Hindlimb muscle (tissue), 1 donor: ENCODE measurements around the gene TFIP11. TPM values are rescaled to one million over a fixed set of nuclear protein-coding genes. Genes with fewer than 3 reads are reported as not detected.
"Not testable (repeated sequence)": the region's sequence is repeated elsewhere in the genome, so short reads cannot be mapped to it uniquely, and the experiment has no call there.

Source experiments
- DNase-seq: peaks from one replicate; pipeline ENCODE4 v3.0.0-alpha.2; 2013
- polyA plus RNA-seq: library from polyadenylated mRNA; unstranded; fragments of 120-200 nt; gene quantifications from one replicate; pipeline ENCODE4 v1.2.1, GENCODE V29; 2013; ENCODE audit not compliant: insufficient read length

TFIP11 gene
- polyA plus RNA-seq, 1 donor, result 23.1 TPM

DNA sequence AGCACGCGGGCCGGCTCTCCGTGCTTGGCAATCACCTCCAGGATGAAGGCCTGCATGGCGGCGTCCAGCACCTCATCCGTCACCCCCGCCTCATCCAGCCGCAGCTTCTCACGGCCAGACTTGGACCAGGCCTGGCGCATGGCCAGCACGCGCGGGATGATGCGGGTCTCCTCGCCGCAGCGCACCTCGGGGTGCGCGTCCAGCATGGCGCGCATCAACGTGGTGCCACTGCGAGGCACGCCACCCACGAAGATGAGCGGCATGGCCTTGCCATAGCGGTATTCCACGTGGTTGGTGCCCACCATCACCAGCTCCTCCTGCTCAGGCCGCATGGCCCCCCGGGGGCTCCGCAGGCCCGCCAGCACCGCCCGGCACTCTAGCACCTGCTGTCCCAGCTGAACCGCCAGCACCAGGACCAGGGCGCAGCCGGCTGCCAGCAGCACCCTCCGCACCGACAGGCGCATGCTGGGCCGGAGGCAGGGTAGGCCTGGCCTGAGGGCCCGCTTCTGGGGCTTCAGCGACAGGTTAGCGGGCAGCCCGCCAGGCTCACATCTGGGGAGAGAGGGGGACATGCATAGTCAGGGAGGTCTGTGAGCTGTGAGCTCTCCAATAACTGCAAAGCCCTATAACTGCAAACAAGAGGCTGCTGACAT lies 29.0 kb upstream of the TFIP11 start:
- no peak for DNase-seq

DNA sequence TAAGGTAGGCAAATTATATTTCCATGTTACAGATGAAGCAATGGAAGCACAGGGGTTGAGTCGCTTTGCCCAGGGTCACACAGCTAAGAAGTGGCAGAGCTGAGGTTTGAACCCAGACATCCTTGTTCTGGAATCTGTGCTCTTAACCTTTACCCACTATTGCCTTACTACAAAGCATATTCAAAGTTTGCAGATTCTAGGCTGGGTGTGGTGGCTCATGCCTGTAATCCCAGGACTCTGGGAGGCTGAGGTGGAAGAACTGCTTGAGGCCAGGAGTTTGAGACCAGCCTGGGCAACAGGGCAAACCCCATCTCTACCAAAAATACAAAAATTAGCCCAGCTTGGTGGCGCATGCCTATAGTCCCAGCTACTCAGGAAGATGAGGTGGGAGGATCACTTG lies 27.8 kb upstream of the TFIP11 start:
- no peak for DNase-seq

DNA sequence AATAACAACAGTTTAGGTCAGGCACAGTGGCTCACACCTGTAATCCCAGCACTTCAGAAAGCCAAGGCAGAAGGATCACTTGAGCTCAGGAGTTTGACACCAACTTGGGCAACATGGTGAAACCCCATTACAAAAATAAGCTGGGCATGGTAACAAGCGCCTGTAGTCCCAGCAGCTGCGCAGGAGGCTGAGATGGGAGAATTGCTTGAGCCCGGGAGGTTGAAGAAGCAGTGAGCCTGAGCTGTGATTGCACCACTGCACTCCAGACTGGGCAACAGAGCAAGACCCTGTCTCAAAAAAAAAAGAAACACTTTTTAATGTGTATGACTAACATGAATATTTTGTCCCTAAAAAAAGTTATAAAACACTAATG lies 24.5 kb upstream of the TFIP11 start:
- DNase-seq, result no peak

DNA sequence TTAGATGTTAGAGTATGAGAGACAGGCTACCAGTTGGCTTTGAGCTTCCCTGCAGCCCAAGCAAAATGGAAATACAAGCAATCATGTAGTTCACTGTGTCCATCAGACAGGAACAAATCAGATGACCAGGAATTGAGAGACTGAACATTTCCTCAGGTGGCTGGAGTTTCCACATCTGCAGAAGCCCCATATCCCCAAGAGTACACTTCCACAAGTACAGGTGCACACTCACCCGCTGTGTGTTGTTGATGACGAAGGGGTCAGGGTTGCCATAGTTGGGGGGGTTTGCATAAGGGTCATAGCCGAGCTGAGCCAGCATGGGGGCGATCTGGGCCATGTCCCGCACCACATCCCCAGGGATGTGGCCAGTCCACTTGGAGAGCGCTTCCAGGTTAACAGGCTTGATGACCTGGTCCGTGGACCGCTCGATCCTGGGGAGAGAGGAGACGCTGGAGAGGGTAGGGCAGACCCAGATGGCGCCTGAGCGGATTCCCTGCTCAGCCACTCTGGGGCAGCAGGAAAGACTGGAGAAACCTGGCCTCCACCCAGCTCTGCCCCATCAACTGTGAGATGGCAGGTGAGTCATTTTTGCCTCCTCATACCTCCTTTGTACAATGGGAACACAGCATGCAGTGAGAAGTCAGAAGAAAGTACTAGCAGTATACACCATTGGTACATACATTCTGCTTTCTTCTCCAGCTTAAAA lies 23.9 kb upstream of the TFIP11 start:
- no peak for DNase-seq

DNA sequence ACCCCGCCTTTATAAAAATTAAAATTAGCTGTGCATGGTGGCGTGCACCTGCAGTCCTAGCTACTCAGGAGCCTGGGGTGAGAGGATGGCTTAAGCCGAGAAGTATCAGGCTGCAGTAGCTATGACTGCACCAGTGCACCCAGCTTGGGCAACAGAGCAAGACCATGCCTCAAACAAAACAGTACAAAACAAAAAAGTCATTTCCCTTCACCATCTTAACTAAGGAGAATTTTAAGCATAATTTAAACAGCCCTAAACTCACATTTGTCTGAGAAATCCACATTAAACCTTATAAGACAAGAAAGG lies 23.3 kb upstream of the TFIP11 start:
- no peak for DNase-seq

DNA sequence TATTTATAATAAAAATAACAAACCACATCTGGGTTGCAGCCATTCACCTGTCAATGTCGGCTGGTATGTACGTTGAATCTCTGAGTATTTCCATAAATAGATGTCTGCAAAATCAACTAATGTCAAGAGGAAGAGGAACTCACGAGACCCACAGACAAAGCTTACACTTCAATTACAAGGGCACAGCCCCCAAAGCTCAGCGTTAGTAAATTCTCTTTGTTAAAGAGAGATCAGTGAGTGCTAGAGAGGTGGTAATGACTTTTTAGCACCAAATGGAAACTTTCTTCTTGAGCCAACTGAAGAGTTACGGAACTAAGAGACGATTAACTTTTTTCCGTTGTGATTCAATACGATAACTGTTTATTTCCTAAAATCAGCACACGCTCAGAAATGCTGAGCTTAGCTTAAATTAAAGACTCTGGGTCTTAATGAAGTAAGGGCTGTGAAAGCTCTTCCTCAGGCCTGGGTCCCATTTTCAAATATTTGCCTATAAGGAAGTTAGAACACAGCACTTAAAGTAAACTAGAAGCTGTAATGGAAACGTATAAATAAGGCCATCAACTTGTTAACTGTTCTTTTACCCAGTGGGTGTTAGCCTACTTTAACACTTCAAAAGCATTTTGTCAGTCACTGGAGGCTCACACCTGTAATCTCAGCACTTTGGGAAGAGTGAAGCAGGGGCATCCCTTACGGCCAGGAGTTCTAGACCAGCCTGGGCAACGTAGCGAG lies 22.8 kb upstream of the TFIP11 start:
- DNase-seq, result no peak

DNA sequence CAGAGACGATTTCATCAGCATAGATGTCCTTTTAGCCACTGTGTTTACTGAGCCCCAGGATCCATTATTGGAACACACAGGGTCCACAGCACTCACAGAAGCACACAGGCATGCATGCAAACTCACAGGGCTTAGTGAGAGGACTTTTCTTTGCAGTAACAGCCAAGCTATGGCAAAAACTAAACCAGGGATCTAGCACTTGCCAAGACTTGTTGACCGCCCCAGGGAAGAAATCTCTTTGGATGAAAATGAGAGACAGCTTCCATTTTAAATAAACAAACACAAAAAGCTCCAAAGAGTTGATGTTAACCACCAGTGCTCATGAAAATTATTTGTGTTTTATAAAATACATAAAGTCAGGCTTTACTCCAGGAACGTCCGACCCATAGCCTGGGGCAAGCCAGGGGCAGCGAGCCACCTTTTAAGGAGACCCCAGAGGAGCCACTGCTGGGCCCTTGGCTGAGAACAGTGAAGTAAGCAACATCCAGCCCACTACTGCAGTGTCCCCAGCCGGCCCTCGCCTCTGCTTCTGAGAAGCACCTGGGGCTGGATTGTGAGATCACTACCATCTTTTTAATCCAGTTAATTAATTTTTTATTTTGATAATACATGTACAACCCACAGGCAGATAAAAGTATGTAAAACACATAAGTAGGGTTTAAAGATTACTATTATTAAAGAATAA lies 22.0 kb upstream of the TFIP11 start:
- DNase-seq, result no peak

DNA sequence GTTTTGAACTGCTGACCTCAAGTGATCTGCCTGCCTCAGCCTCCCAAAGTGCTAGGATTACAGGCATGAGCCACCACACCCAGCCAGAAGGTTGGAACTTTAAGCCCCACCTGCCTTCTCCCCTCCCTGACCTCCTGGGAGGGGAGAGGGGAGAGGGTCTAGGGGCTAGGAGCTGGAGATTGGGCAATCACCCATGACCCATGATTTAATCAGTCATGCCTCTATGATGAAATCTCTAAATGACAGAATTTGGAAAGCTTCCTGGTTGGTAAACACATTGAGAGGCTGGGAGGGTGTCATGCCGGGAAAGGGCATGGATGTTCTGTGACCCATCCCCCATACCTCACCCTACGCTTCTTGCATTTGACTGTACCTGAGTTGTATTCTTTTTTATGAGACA lies 17.1 kb upstream of the TFIP11 start:
- DNase-seq, result no peak

DNA sequence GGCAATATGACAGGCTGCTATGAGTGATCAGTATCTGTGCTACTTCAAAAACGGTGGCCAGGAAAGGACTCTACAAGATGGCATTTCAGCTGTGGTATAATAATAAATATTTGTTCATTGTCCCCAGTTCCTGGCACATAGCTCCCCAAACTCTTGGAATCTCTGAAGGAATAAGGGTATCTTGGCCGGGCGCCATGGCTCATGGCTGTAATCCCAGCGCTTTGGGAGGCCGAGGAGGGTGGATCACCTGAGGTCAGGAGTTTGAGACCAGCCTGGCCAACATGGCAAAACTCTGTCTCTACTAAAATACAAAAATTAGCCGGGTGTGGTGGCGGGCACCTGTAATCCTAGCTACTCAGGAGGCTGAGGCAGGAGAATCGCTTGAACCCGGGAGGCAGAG lies 16.2 kb upstream of the TFIP11 start:
- not testable (repeated sequence) for DNase-seq

DNA sequence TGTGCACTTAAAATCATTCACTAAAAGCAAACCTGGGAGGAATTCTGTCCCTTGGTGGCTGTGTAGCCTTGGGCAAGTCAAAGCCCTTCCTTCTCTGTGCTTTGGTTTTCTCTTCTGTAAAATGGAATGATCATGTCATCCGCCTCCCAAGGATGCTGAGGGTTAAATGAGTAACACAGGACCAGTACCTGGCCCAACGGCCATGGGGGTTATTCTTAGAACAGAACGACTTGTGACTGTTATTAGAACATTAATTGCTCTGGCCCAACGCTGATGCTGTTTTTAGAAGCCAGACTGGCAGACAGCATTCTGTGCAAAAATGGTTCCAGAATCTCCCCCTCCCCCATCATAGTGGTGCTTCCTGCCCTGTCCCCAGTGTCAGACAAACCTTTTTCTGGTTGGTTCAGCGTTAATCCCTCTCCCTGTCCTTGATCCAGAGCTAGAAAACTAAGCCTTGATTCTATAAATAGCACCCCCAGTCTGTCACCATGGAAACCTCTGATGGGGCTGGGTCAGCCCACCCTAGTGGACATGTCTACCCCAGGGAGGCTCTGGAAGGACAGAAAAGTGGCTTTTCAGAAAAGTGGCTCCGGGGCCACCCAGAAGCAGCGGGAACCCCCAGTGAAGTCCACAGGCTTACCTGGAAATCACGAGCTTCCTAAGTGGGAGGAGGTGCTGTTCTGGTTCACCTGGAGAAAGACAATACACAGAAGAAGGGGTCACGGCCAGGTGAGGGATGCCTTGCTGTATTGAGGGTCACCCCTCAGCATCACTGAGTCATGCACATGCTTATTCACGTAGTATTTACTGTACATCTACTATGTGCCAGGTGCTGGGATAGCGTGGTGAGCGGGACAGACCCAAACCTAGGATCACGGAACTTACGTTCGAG lies 15.5 kb upstream of the TFIP11 start:
- no peak for DNase-seq

DNA sequence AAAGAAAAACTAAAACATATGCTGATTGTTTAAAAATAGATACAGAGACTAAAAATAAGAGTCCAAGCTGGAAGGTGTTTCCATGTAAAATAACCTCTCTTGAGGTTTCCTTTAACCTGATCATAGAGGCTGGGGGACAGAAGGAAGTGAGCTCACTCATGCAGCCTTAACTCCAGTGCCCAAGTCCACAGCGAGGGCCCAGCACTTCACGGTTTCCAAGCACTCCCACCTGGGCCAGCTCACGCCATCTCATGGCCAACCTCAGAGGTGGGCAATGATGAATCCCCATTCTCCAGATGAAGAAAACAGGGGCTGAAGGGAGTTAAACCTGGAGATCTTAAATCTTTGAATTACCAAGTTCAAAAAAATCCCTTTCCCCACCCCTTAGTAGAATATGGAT lies 14.9 kb upstream of the TFIP11 start:
- no peak for DNase-seq

DNA sequence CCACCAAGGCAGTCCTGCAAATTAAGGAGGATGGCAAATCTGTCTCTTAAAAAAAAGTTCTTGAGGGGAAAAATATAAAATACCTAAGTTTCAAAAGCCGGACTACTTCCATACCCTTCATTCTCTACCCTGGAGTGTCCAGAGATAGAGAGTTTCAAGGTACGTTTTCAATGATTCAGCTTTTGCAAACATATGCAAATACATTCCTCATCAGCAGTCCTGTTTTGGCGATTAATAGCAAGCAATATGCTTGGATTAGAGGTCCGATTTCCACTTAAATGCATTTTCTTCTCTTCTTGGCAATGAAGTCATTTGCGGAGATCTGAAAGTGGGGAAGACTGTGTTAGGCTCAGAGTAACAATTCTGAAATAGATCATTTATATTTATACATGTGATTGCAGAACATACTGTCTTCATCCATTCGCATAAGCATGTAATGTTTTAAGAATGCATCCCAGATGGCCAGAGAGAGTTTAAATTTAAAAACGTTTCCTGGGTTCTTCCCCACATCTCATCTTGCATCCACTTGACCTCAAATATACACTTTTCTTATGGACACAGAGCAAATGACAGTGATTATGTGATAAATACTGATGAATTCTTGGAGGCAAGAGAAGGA lies 13.8 kb upstream of the TFIP11 start:
- DNase-seq, result no peak

DNA sequence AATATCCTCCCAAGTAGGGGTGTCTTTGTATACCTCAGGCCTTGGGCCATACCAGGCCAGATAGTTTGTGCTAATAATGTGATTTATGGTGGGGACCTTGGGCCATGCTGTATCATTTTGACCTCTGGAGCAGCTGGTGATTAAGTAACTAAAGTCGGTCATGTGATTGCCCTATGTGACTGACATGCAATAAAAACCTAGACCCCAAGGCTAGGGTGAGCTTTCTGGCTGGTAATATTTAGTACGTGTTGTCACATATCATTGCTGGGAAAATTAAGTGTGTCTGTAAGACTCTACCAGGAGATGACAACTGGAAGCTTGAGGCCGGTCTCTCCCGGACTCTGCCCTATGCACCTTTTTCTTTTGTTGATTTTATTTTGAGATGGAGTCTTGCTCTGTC lies 12.6 kb upstream of the TFIP11 start:
- DNase-seq, result no peak

DNA sequence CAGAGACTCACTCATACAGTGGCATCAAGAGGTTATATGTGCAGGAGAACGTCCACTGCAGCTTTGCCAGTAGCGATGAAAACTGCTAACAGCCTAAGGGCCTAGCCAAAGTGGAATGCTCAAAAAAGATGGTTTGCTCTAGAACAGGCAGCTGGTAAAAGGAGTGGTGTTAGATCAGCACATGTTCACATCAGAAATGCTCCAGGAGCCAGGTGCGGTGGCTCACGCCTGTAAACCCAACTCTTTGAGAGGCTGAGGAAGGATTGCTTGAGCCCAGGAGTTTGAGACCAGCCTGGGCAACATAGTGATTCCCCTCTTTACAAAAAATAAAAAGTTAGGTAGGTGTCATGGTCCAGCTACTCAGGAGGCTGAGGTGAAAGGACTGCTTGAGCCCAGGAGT lies 10.3 kb upstream of the TFIP11 start:
- DNase-seq, result no peak

DNA sequence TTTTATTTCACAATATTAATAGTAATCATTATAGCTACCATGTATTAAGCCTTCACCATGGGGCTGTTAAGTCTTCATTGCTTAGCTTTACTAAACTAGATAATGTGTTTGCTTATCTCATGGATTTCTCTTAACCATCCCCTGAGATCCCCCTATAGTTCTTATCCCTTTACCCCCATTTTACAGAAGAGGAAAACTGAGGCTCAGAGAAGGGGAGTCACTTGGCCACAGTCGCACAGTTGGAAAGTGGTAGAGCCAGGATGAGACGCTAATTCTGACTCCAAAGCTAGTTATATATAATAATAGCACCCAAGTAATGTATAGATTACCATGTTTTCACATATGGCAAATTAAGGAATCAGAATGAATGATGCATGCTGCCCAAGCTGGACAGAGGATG lies 9.7 kb upstream of the TFIP11 start:
- no peak for DNase-seq

DNA sequence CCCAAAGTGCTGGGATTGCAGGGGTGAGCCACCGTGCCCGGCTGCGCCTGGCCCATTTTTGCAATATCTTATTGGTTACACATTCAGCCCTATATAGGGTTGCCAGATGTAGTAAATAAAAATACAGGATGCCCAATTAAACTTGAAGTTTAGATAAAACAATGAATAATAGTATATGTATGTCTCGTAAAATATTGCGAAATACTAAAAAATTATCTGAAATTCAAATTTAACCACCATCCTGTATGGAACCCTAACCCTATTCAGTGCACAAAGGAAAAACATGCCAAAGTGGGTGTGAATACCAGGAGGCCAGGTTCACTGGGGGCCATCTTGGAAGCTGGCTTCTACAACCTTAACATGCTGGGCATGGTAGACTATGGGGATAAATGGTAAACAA lies 5.2 kb upstream of the TFIP11 start:
- DNase-seq, result no peak

DNA sequence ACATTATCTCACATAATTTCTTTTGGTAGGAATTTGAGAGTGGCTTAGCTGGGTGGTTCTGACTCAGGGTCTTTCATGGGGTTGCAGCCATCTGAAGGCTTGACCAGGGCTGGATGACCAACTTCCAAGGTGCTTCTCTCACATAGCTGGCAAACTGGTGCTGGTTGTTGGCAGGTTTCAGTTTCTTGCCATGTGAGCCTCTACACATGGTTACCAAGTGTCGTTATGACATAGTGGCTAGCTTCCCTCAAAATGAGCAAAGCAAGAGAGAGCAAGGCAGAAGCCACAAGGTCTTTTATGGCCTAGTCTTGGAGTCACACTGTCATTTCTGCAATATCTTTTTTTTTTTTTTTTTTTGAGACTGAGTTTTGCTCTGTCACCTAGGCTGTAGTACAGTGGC lies 4.2 kb upstream of the TFIP11 start:
- DNase-seq, result no peak

DNA sequence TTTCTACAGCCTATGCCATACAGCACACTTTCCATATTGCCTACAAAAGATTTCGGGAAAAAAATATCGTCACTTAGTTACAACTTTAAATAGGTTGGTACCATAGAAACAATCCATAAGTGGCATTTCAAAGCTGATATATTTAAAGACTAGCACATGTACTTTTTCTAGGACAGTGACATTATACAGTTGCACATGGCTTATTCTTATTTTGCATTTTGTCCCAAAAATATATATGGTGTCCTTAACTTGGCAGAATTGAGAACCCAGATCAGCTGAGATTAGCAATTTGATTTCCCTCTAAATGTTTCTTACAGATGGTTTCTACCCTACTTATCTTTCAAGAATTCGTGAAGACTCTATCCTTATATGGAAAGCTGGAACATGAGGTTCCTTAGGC lies 3.7 kb upstream of the TFIP11 start:
- no peak for DNase-seq

DNA sequence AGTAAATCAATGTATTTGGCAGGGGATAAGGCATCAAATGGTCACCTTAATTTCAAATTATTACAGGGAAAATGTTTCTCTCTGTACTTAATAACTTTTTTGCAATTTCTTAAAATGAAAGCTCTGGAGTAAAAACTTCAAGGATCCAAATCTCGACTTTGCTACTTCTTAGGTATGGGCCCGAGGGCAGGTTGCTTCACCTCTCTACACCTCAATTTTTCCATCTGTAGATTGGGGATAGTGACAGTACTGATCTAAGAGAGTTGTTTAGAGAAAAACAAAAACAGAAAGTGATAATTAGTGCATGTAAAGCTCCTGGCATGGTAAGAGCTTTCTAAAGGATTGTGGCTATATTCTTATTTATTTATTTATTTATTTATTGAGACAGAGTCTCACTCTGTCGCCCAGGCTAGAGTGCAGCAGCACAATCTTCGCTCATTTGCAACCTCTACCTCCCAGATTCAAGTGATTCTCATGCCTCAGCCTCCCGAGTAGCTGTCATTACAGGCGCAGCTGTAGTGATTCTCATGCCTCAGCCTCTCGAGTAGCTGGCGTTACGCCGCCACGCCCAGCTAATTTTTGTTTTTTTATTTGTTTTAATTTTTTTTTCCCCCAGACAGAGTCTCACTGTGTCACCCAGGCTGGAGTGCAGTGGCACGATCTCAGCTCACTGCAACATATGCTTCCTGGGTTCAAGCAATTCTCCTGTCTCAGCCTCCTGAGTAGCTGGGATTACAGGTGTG lies 2.3 kb upstream of the TFIP11 start:
- no peak for DNase-seq

DNA sequence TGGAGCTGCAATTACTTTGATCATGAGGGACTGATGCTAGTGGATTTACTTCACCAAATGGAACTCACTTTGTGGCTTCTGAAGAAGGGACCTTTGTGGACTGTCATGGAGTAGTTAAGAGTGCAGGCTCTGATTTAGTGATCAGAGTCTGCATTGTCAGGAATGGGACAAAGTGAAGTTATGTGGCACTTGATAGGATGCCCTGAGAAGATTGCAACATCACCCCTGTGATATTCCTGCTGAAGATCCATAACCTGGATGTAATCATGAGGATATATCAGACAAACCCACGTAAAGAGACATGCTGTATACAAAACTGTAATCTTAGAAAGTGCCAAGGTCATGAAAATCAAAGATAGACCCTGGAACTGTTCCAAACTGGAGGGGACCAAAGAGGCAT lies 1.6 kb upstream of the TFIP11 start:
- DNase-seq, result no peak

DNA sequence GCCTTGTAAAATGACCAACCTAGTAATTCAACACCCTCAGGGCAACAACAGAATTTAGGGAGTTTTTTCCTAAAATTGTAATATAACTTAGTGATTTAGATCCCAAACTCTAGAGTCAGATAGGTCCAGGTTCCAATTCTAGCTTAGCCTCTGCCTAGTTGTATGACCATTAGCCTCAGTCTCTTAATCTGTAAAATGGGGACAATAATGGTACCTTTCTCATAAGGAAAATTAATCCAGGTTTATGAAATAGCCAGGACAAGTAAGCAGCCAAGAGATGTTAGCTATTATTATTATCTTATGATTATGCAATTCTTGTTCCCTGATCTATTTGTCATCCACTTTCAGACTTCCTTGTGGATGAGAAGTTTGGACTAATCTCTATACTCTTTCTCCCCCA lies 4.1 kb downstream of the TFIP11 start:
- no peak for DNase-seq
